Bronchial epithelial cell (primary cell): ENCODE data around the gene HOXA10. TPM values are rescaled to one million over a fixed set of nuclear protein-coding genes. Genes with fewer than 3 reads are reported as not detected.

ENCODE experiments used
- DNase-seq: peaks from one replicate; pipeline ENCODE4 v3.0.0-alpha.2; 2010; ENCODE audit warnings: low read depth
- FAIRE-seq: peaks from 2 replicates; lab custom pipeline; 2011; peaks lifted over from hg19 to GRCh38; lab: Jason Lieb, UNC
- H3K27me3 ChIP-seq: 2 replicates; pipeline ENCODE4 v1.5.1; 2011; ENCODE audit warnings: low read length; ENCODE audit not compliant: control insufficient read depth, insufficient read depth
- H3K36me3 ChIP-seq: 2 replicates; pipeline ENCODE4 v1.5.1; 2011; ENCODE audit warnings: low read length; ENCODE audit not compliant: control insufficient read depth, insufficient read depth
- H3K4me3 ChIP-seq: 2 replicates; pipeline ENCODE4 v1.5.1; 2011; ENCODE audit warnings: mild to moderate bottlenecking, low read depth, low read length, control low read depth
- CTCF ChIP-seq: IDR thresholded peaks from 2 replicates; pipeline ENCODE4 v1.5.1; 2011; ENCODE audit warnings: mild to moderate bottlenecking, moderate library complexity, low read length, control low read depth, inconsistent platforms; ENCODE audit not compliant: insufficient read depth, severe bottlenecking
- total RNA-seq: library from RNA; depleted of rRNA; stranded (reverse); fragments of >200 nt; gene quantifications from 2 replicates; pipeline ENCODE4 v1.2.1, GENCODE V29; 2014

HOXA10 gene
- total RNA-seq, 1 donor from 2014 or later, result not detected

GRCh38 chr7:27202018-27202861 is 28.1 kb upstream of the HOXA10 start:
- H3K36me3 ChIP-seq, result no peaks in the 10 kb centered on the region
- DNase-seq (no peak), FAIRE-seq (no peak)
- peaks cover 77% of the 10 kb centered on the region for H3K27me3 ChIP-seq
- no peak for TF ChIP-seq CTCF
- no peak overlapping the region for H3K4me3 ChIP-seq

- Histone ChIP-seq H3K36me3 (no peaks in the 10 kb centered on the region), H3K27me3 (peaks cover 77% of the 10 kb centered on the region), H3K4me3 (no peak overlapping the region)
- DNase-seq (no peak), FAIRE-seq (no peak)
- TF ChIP-seq CTCF, result no peak
Measured at GRCh38 chr7:27201580-27202017, 27.5 kb upstream of the HOXA10 start.

GRCh38 chr7:27200761-27201579 is 26.9 kb upstream of the HOXA10 start:
- Histone ChIP-seq H3K36me3 (no peaks in the 10 kb centered on the region), H3K4me3 (no peak overlapping the region), H3K27me3 (peaks cover 75% of the 10 kb centered on the region)
- FAIRE-seq, result peak; percentile 28
- DNase-seq, result no peak
- TF ChIP-seq CTCF, result no peak

GRCh38 chr7:27199849-27200760 is 26.0 kb upstream of the HOXA10 start, which contains the start of gene HOXA13:
HOXA13 (minus strand) TSS chr7:27200091; CDS start chr7:27200077, 14 bp downstream.
- peaks cover 68% of the 10 kb centered on the region for H3K27me3 ChIP-seq
- no peaks in the 10 kb centered on the region for H3K36me3 ChIP-seq
- FAIRE-seq (no peak), DNase-seq (no peak)
- no peak for TF ChIP-seq CTCF
- H3K4me3 ChIP-seq, result no peak within 1 kb of the TSS
